ENCODE results near the gene PPP1R12C.

Gene PPP1R12C

GRCh38 chr19:55146078-55146704, 28.8 kb upstream of the PPP1R12C start:
- no peak for DNase-seq

- no peak for DNase-seq
These were observed 27.8 kb upstream of the PPP1R12C start for GRCh38 chr19:55145232-55145631.

DNA sequence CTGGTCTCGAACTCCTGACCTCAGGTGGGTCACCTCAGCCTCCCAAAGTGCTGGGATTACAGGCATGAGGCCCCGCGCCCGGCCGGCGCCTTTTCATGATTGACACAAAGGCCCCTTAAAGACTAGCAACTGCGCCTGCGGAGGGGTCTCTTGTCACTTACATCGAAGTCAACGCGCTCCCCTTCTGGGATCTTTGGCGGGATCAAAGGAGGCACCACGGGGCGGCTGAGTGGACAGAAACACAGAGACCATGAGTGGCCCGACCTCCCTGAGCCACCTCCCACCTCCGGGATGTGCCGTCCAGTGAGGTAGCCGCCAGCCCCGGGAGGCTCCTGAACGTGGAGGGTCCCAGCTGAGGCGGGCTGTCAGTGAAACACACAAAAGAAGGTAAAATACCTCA, 24.3 kb upstream of the PPP1R12C start:
- no peak for DNase-seq

DNA sequence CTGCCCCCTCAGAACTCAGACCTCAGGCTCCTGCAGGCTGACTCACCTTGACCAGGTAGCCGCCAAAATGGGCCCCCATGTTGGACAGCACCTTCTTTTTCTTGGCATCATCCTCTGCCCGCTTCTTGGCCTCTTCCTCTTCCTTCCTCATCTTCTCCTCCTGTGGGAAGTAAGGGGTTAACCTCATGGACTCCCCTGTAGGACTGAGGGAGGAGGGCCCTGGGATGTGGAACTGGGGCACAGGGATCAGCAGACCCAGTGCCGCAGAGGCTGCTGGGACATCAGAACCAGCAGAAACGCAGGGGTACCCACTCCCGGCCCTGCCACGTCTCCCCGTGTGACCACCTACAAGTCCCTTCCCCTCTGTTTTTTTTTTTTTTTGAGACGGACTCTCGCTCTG, 20.5 kb upstream of the PPP1R12C start:
- DNase-seq = no peak

- DNase-seq = no peak
These were observed 19.1 kb upstream of the PPP1R12C start for GRCh38 chr19:55136399-55137102.

DNA sequence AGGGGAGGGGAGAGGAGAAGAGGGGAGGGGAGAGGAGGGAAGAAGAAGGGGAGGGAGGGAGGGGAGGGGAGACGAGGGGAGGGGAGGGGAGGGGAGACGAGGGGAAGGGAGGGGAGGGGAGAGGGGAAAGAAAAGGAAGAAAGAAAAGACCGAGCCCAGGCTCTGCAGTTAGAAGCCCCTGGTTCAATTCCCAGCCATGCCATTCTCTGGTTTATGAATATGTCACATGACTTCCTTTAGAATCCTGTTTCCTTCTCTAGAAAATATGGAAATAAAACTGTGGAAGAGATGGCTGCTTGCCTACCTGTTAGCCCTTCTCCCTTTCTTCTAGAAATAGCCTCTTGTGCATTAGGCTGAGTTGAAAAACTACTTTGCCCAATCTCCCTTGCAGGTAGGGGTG, 17.3 kb upstream of the PPP1R12C start:
- no peak for DNase-seq

- no peak for DNase-seq
These were observed 16.4 kb upstream of the PPP1R12C start for GRCh38 chr19:55133639-55134444.

DNA sequence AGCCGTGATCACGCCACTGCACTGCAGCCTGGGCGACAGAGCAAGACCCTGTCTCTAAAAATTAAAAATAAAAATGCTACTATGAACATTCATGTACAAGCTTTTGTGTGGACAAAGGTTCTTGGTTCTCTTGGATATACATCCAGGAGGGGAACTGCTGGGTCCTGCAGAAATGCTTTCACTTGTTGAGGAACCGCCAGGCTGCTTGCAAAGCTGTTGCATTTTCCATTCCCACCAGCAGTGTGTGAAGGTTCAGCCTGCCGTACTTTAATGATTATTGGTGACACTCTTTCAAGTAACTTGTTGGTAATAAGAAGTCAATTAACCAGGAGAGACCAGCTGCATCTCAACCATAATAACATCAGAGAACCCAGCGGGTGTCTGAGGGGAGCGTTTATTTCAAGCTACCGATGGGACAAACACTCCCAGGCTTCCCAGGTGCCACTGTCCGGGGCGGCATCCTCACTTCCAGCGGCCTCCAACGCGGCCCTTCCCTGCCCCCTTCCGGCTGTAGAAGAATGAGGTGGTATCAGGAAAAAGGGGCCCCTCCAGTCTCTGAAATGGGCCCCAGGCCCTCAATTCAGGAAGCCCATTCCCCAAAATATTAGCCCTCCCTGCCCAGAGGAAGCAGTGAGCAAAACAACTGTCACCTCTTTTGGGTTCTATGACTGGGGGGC, 15.2 kb upstream of the PPP1R12C start:
- DNase-seq = no peak

GRCh38 chr19:55131421-55131820, 14.0 kb upstream of the PPP1R12C start:
- no peak for DNase-seq

DNA sequence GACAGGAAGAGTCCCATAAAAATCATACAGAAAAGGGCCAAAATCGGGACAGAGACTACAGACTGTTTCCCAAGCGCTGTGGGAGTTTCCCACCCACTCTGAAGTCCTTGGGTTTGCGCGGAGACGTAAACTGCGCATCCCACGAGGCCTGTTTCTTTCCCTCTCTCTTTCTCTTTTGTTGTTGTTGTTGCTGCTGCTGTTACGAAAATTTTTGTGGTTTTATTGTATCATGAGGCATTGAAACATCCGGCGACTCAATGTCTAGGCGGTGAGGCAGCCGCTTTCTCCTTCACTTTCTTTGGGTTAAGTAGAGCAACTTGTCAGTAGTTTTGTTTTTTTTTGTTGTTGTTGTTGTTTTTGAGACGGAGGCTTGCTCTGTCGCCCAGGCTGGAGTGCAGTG, 1.6 kb upstream of the PPP1R12C start:
- DNase-seq = no peak

DNA sequence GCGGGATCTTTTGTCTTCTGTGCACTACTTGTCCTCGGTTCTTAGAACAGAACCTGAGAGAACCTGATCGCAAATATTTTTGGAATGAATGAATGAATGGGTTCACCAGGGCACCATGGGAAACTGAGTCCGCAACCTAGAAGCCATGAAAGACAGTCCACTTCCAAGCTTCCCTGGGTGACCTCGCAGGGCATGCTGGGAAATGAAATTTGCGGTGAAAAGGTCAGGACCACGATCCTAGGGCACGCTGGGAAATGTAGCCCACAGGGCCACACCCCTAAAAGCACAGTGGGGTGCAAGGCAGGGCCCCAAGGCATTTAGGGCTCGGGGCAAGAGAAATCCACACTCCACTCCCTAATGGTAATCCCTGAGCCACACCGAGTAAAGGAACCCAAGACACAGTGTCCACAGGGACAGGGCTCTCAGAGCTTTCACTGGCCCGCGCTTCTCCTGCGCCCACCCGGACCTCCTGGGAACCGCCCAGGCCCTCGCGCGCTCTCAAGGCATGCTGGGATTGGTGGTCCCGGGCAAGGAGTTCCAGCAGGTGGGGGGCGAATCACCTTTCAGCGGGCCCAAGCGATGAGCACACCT, 1.1 kb upstream of the PPP1R12C start:
- no peak for DNase-seq

- peak; percentile 99 for DNase-seq
These were observed 390 bp upstream of the PPP1R12C start for GRCh38 chr19:55117663-55118391.

GRCh38 chr19:55116232-55116858, 1.1 kb downstream of the PPP1R12C start:
- peak; percentile 66 for DNase-seq

GRCh38 chr19:55115446-55116065, 1.9 kb downstream of the PPP1R12C start:
- no peak for DNase-seq

DNA sequence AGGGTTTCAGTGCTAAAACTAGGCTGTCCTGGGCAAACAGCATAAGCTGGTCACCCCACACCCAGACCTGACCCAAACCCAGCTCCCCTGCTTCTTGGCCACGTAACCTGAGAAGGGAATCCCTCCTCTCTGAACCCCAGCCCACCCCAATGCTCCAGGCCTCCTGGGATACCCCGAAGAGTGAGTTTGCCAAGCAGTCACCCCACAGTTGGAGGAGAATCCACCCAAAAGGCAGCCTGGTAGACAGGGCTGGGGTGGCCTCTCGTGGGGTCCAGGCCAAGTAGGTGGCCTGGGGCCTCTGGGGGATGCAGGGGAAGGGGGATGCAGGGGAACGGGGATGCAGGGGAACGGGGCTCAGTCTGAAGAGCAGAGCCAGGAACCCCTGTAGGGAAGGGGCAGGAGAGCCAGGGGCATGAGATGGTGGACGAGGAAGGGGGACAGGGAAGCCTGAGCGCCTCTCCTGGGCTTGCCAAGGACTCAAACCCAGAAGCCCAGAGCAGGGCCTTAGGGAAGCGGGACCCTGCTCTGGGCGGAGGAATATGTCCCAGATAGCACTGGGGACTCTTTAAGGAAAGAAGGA, 2.8 kb downstream of the PPP1R12C start:
- DNase-seq = no peak

DNA sequence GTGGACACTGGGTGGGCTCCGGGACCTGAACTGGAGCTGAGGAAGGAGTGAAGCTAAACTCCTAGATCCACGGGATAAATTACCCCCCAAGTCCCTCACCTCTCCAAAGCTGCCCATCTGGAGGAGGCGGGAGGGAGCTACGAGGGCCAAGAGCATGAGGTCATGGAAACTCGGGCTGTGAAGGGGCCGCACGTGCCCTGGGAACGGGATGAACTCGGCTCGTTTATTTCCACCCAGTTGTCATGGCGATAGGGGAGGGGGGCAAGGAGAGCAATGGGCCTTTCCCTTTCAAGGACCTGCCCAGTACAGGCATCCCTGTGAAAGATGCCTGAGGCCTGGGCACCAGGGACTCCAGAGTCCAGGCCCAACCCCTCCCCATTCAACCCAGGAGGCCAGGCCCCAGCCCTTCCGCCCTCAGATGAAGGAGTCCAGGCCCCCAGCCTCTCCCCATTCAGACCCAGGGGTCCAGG, 3.8 kb downstream of the PPP1R12C start:
- DNase-seq = peak; percentile 63

DNA sequence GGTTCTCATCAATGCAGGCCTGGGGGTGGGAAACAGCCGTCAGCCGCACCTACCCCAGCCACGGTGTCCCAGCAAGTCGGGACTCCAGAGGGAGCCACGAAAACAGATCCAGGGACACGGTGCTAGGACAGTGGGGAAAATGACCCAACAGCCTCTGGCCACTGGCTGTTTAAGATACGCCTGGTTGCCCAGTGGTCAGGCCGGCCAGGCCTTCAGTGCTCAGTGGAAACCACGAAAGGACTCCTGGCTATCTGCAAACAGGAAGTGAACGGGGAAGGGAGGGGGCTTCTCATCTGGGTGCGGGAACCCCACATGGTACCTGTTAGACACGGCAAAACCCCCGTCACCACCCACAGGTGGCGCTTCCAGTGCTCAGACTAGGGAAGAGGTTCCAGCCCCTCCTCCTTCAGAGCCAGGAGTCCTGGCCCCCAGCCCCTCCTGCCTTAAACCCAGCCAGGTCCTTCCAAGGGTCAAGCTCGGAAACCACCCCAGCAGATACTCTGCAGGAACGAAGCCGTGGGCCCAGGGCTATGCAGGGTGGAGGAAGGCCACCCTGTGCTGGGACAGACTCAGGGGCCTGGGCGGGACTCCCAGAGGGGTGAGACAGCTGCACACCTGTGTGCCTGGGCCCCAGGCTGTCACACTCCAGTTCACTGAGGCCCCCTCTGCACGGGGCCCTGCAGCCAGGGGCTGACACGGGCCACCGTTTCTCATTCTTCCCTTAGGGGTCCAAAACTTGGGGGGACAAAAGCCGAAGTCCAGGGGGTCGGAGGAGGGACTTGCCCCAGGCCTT, 4.5 kb downstream of the PPP1R12C start:
- DNase-seq = no peak

DNA sequence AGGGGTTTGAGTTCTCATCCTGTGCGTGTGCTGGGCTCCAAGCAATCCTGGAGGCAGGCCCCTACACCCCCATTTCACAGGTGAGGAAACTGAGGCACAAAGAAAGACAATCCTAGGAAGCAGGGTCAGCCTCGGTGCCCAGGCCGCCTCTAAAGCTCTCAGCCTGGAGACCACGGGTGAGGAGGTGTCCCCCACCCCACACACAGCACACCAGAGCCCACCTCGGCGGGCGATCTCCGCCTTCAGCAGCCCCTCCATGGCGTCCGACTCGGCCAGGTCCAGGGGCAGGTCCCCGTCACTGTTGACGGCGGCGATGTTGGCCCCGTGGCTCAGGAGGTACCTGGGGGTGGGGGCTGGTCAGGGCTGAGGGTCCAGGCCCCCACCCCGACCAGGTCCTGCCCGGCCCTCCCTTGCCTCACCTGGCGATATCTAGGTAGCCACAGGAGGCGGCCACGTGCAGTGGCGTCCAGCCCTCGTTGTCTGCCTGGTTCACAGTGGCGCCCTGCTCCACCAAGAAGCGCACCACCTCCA, 5.1 kb downstream of the PPP1R12C start:
- DNase-seq = no peak

DNA sequence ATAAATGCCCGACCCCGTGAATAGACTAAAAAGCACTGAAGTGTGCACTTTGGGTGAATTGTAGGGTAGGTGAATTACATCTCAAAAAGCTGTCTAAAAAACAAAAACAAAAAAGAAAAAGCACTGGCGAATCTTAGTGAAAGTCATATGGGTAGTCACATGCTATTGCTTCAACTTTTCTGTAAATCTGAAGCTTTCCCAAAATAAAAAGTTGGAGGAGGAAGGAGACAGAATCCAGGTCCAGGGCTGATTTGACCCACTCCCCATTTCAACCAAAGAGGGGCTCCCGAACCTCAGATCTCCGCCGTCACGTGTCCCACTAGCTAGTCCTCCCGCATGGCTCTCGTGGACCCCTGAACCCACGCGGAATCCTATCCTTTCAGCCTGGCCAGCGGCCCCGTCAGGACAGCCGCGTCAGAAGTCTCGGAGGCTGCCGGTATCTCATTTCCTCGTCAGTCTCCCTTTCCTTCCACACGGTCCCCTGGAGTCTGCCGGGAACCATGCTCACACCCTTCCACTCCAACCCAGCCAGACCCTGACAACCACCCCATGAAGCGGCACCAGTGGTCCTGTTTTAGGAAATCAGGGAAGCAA, 6.1 kb downstream of the PPP1R12C start:
- no peak for DNase-seq
